ENCODE measurements around the gene CFC1. TPM values are rescaled to one million over a fixed set of nuclear protein-coding genes. Genes with fewer than 3 reads are reported as not detected.
"Not testable (repeated sequence)": the region's sequence is repeated elsewhere in the genome, so short reads cannot be mapped to it uniquely, and the experiment has no call there.

Gene CFC1
- total RNA-seq, 1 donor from 2014 or later = not detected

DNA sequence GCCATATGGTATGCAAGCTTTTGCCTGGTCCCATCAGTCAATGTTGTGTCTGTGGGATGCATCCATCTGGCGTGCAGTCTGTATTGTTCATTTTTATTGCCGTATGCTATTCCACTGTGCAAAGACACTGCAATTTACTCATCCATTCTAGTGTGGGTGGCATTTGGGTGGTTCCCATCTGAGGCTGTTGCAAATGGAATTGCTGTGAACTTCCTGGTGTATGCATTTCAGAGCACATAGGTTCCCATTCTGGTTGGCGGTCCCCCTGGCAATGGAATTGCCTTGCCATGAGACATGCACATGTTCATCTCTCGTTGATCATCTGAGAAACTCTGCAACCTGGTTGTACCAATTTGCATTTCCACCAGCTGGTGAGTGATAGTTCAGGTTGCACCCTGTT lies 21.8 kb downstream of the CFC1 start:
- not testable (repeated sequence) for DNase-seq (ENCODE audit: low spot score); H3K27me3 ChIP-seq; H3K4me2 ChIP-seq; H3K9me3 Mint-ChIP-seq; H3K79me2 ChIP-seq (ENCODE audit: low read depth); H2AFZ ChIP-seq (replicated peaks); H3K9ac ChIP-seq; H4K20me1 ChIP-seq (ENCODE audit: low read depth); H3K4me1 Mint-ChIP-seq; H3K36me3 ChIP-seq; H3K4me3 Mint-ChIP-seq; H3F3A ChIP-seq (ENCODE audit: low read depth); H3K4me3 ChIP-seq; H3K36me3 Mint-ChIP-seq; H3K27ac ChIP-seq; H3K9me3 ChIP-seq (ENCODE audit: low read depth); H3K4me1 ChIP-seq; H3K27ac Mint-ChIP-seq; H3K27me3 Mint-ChIP-seq (ENCODE audit: insufficient read depth, low read depth)

DNA sequence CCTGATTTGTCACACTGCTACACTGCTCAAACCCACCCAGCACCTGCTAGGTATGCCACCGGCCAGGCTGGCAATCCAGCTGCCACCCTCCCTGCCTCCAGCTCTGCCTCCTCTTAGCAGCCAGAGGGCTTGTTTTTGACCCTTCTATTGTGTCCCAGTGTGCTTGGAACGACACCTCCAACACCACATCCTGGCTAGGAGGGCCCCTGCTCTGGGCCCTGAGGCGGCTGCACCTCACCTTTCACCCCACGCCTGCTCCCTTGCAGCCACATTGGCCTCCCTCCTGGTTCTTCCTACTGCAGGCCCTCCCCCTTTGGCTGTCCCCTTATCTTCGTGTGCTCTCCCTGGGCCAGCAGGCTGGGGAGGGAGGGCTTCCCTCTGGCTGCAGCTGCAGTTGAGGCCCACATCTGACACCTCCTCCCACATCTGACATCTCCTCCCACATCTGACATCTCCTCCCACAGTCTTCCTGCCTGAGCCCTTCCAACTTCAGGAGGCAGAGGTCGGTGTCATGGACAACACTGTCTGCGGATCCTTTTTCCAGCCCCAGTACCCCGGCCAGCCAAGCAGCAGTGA lies 23.1 kb downstream of the CFC1 start:
- not testable (repeated sequence) for H3K4me3 ChIP-seq; H2AFZ ChIP-seq (replicated peaks); H3K9me3 Mint-ChIP-seq; H3K9me3 ChIP-seq (ENCODE audit: low read depth); H3K9ac ChIP-seq; H3K4me1 Mint-ChIP-seq; DNase-seq (ENCODE audit: low spot score); H3K4me1 ChIP-seq; H3K27me3 Mint-ChIP-seq (ENCODE audit: insufficient read depth, low read depth); H3K79me2 ChIP-seq (ENCODE audit: low read depth); H3K36me3 ChIP-seq; H3K4me2 ChIP-seq; H3K27me3 ChIP-seq; H3K27ac Mint-ChIP-seq; H3K27ac ChIP-seq; H3K36me3 Mint-ChIP-seq; H4K20me1 ChIP-seq (ENCODE audit: low read depth); H3F3A ChIP-seq (ENCODE audit: low read depth); H3K4me3 Mint-ChIP-seq

DNA sequence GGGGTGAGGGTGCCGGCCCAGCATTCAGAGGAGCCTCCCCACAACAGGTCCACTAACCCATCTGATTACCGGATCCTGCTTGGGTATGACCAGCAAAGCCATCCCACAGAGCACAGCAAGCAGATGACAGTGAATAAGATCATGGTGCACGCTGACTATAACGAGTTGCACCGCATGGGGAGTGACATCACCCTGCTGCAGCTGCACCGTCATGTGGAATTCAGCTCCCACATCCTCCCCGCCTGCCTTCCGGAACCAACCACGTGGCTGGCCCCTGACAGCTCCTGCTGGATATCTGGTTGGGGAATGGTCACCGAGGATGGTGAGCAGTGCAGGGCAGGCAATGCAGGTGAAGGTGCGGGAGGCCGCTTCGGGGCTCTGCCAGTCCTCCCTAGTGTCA lies 25.1 kb downstream of the CFC1 start:
- H3K27me3 ChIP-seq; H3K36me3 Mint-ChIP-seq; H3K9ac ChIP-seq; H2AFZ ChIP-seq (replicated peaks); H3F3A ChIP-seq (ENCODE audit: low read depth); H3K9me3 Mint-ChIP-seq; H3K4me2 ChIP-seq; H3K4me3 Mint-ChIP-seq; H4K20me1 ChIP-seq (ENCODE audit: low read depth); H3K27ac Mint-ChIP-seq; H3K4me1 ChIP-seq; H3K79me2 ChIP-seq (ENCODE audit: low read depth); H3K27ac ChIP-seq; H3K9me3 ChIP-seq (ENCODE audit: low read depth); H3K27me3 Mint-ChIP-seq (ENCODE audit: insufficient read depth, low read depth); H3K4me1 Mint-ChIP-seq; H3K36me3 ChIP-seq; DNase-seq (ENCODE audit: low spot score); H3K4me3 ChIP-seq: not testable (repeated sequence)

DNA sequence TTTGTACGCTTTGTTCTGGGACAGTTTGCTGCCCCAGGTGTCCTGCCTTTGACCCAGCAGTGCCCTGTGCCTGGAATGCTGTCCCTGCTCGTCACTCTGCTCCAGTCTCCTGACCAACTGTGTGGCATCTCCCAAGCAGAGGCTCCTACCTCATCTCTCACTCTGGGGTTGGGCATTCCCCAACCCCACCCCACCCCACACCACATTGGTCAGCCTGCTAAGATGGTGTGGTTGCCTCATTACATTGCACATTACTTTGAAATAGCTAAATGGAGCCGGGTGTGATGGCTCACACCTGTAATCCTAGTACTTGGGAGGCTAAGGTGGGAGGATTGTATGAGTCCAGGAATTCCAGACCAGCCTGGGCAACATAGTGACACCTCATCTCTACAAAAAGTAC lies 27.4 kb downstream of the CFC1 start:
- H3K9me3 Mint-ChIP-seq; H3K27me3 Mint-ChIP-seq (ENCODE audit: insufficient read depth, low read depth); H2AFZ ChIP-seq (replicated peaks); H3K4me1 ChIP-seq; H3K27ac Mint-ChIP-seq; H3F3A ChIP-seq (ENCODE audit: low read depth); H3K79me2 ChIP-seq (ENCODE audit: low read depth); H3K27ac ChIP-seq; H3K4me2 ChIP-seq; H4K20me1 ChIP-seq (ENCODE audit: low read depth); H3K4me3 Mint-ChIP-seq; H3K4me3 ChIP-seq; H3K36me3 ChIP-seq; H3K36me3 Mint-ChIP-seq; H3K9ac ChIP-seq; H3K9me3 ChIP-seq (ENCODE audit: low read depth); DNase-seq (ENCODE audit: low spot score); H3K27me3 ChIP-seq; H3K4me1 Mint-ChIP-seq: not testable (repeated sequence)

DNA sequence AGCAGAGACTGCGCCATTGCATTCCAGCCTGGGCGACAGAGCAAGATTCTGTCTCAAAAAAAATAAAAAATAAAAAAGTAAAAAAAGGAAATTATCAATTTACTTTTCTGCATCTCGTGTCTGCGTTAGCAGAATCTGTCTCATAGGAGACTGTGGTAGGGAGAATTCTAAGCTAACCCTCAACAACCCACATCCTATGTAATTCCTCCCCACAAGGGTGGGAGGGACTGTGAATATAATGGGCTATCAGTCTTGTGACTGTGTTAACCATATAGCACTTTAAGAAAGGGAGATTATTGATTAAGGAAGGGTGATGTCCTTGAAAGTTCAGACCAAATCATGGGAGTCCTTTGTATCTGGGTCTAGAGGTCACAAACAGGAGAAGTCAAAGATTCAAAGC lies 33.2 kb downstream of the CFC1 start:
- not testable (repeated sequence) for H3K9me3 Mint-ChIP-seq; H3K27me3 Mint-ChIP-seq (ENCODE audit: insufficient read depth, low read depth)

DNA sequence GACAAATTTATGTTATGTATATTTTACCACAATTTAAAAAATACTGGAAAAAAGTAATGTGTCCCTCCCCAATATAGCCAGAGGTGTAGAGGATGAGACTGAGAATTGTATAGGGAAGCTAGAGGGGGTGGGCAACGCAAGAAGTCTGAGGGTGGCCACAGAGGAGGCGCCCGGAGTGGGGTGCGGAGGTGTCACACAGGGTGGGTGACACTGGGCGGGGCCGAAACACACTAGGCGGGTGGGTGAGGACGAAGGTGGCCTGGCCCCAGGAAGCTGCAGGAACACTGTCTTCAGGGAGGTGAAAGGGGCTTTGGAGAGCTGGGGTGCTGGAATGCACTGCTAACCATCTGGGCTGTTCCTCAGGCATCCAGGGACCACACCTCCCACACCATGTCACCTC lies 42.9 kb downstream of the CFC1 start:
- H3K27ac Mint-ChIP-seq, H3K36me3 ChIP-seq, H3K9me3 Mint-ChIP-seq: not testable (repeated sequence)

More for the DNA sequence above, 33.2 kb downstream of the CFC1 start:
- not testable (repeated sequence) for DNase-seq (ENCODE audit: low spot score); H3K36me3 ChIP-seq; H3F3A ChIP-seq (ENCODE audit: low read depth); H3K4me2 ChIP-seq; H3K4me1 Mint-ChIP-seq; H3K9ac ChIP-seq; H3K4me1 ChIP-seq; H2AFZ ChIP-seq (replicated peaks); H3K27me3 ChIP-seq; H3K79me2 ChIP-seq (ENCODE audit: low read depth); H4K20me1 ChIP-seq (ENCODE audit: low read depth); H3K27ac Mint-ChIP-seq; H3K4me3 ChIP-seq; H3K36me3 Mint-ChIP-seq; H3K27ac ChIP-seq; H3K4me3 Mint-ChIP-seq; H3K9me3 ChIP-seq (ENCODE audit: low read depth)

DNA sequence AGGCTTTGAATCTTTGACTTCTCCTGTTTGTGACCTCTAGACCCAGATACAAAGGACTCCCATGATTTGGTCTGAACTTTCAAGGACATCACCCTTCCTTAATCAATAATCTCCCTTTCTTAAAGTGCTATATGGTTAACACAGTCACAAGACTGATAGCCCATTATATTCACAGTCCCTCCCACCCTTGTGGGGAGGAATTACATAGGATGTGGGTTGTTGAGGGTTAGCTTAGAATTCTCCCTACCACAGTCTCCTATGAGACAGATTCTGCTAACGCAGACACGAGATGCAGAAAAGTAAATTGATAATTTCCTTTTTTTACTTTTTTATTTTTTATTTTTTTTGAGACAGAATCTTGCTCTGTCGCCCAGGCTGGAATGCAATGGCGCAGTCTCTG lies 45.2 kb downstream of the CFC1 start:
- H3K9me3 ChIP-seq (ENCODE audit: low read depth); DNase-seq (ENCODE audit: low spot score); H3K4me3 Mint-ChIP-seq; H3K4me2 ChIP-seq; H3K36me3 ChIP-seq; H2AFZ ChIP-seq (replicated peaks); H3F3A ChIP-seq (ENCODE audit: low read depth); H3K36me3 Mint-ChIP-seq; H3K27me3 Mint-ChIP-seq (ENCODE audit: insufficient read depth, low read depth); H3K9ac ChIP-seq; H3K79me2 ChIP-seq (ENCODE audit: low read depth); H4K20me1 ChIP-seq (ENCODE audit: low read depth); H3K27ac ChIP-seq; H3K4me1 ChIP-seq; H3K27ac Mint-ChIP-seq; H3K27me3 ChIP-seq; H3K4me3 ChIP-seq; H3K4me1 Mint-ChIP-seq; H3K9me3 Mint-ChIP-seq: not testable (repeated sequence)

More for the DNA sequence above, 42.9 kb downstream of the CFC1 start:
- not testable (repeated sequence) for H3K27me3 Mint-ChIP-seq (ENCODE audit: insufficient read depth, low read depth); H3K9me3 ChIP-seq (ENCODE audit: low read depth); H2AFZ ChIP-seq (replicated peaks); DNase-seq (ENCODE audit: low spot score); H3K27me3 ChIP-seq; H3K79me2 ChIP-seq (ENCODE audit: low read depth); H3K4me1 ChIP-seq; H3K9ac ChIP-seq; H4K20me1 ChIP-seq (ENCODE audit: low read depth); H3K27ac ChIP-seq; H3K4me1 Mint-ChIP-seq; H3K36me3 Mint-ChIP-seq; H3K4me2 ChIP-seq; H3K4me3 ChIP-seq; H3F3A ChIP-seq (ENCODE audit: low read depth); H3K4me3 Mint-ChIP-seq

DNA sequence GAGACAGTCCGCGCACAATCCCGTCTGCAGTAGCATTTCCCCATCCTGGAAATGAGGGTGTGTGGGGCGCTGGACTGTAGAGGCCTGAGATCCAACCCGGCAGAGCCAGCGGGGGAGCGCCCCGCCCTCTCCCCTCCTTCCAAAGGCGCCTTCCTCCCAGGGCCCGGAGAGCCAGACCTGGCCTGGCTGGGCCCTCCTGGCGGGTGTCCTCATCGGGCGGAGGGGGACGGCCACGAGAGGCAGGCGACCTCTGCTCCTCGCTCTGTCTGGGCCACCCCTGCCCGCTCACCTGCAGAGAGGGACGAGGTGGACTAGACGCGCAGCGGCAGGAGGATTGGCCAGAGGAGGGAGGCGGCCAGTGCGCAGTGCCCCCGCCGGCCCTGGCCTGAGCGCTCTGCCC lies 49.9 kb downstream of the CFC1 start:
- H3K27ac Mint-ChIP-seq; H3F3A ChIP-seq (ENCODE audit: low read depth); H3K27ac ChIP-seq; H3K9ac ChIP-seq; H3K4me1 ChIP-seq; H3K27me3 Mint-ChIP-seq (ENCODE audit: insufficient read depth, low read depth); H3K36me3 Mint-ChIP-seq; H3K9me3 Mint-ChIP-seq; H3K4me2 ChIP-seq; H3K36me3 ChIP-seq; H3K9me3 ChIP-seq (ENCODE audit: low read depth); H2AFZ ChIP-seq (replicated peaks); DNase-seq (ENCODE audit: low spot score); H3K79me2 ChIP-seq (ENCODE audit: low read depth); H3K4me1 Mint-ChIP-seq; H4K20me1 ChIP-seq (ENCODE audit: low read depth); H3K4me3 ChIP-seq; H3K4me3 Mint-ChIP-seq; H3K27me3 ChIP-seq: not testable (repeated sequence)

Measured in neural progenitor cell (in vitro differentiated cells).